Skin epidermis (tissue), 12 donors: Measurements from ENCODE around the gene CAMK2N2.

Experiments used
- H3K27ac ChIP-seq, 21 experiments: fragments of 200-600 bp; sonication (generic) in 11 of 21; one replicate each; pipeline ENCODE4 v1.5.0; 2020; ENCODE audit warnings: mild to moderate bottlenecking in 3 of 21, inconsistent platforms in 2 of 21, moderate library complexity in 2 of 21
- H3K4me3 ChIP-seq, 7 experiments: fragments of 200-600 bp; sonication (generic) in 2 of 7; one replicate each; pipeline ENCODE4 v1.5.0; 2020; ENCODE audit warnings: inconsistent platforms in 2 of 7, mild to moderate bottlenecking in 2 of 7, moderate library complexity in 1 of 7

Gene CAMK2N2

DNA sequence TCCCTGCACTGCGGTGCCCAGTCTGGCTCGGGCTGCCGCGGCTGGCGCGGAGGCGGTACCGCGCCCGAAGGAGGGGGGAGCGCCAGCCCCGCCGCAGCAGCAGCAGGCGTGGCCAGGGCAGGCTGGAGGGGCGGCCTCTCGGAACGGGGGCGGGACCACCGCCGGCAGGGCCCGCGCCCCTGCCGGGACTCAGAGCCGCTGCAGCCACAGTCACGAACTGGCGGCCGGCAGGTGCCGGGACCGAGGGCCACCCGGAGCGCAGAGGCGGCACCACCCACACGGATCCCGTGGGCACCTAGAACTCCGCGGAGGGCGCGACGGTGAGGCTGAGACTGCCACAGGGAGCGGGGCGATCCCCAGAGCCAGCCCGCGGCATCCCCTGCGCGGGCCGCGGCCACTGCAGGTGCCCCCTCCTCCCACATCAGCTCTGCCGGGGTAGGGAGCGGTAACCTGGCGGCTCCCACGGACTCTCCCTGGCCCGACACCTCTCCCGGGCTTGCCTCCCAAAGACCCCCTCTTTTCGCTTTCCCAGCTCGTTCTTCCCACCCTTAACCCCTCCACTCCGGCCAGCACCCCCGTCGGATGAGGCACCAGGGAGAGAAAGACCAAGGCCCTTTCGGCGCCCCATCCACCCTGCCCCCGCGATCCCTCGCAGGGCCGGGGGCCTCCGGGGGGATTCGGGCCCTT, 31.8 kb downstream of the CAMK2N2 start, which contains the start of gene VWA5B2:
VWA5B2 (plus strand) TSS at position 192 of the 687 bp plus-strand sequence. CDS start 944 bp downstream, outside the sequence.
- no peak within 1 kb of the TSS for H3K27ac ChIP-seq
- peak within 1 kb of the TSS; percentile 19 to 44 (median 31) for H3K4me3 ChIP-seq

DNA sequence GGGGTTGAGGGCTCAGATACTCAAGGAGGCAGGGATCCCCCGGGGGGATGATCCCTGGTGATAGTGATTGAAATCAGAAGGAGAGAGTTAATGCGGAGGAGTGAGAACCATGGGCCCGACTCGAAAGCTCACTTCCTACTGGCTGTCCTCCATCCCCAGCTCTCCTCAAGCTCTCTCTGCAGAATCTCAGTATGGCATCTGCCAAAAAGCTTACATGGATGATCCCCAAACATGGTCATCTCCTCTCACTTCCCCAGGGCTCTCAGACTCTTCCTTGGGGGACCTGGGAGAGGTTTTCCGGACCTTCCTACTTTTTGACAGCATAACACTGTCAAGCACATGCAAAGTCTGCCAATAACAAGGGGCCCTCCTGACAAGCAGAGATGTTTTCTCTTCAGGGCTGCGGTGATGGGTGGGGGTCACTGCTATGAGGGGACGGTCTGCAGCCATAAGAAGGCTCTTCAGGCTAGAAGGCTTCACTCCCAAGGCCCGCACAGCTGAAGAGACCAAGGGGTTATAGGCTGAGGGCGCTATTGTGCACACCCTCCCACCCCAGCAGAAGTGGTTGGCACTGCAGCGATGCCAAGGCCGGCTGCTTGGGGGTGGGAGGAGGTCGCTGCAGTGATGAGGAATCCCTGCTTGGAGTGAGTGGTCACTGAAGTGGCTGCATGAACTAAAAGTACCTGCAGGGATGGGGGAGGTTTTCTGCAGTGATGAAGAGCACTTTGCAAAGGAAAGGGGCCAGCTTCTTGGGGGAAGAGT, 32.8 kb downstream of the CAMK2N2 start:
- Histone ChIP-seq H3K27ac (no peak overlapping the region), H3K4me3 (no peak overlapping the region)

DNA sequence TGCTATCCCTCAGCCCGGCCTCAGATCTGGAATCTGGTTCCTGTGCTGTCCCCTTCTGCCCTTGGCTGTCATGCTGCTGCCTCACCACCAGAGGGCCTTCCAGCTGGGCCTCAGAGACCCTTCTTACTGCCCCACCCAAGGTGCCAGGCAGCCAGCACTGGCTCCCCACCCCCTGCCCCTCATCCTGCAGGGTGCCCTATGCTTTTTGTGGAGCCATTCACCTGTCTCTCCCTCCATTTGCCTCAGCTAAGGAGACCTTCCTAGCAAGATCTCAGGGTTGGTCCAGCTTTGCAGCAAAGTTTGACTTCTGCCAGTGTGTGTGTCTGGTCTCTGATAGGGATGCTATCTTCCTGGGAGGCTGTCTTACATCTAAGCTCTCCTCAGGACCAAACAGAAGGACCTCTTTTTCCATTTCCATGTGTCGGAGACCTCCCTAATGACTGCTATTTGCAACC, 33.8 kb downstream of the CAMK2N2 start:
- Histone ChIP-seq H3K4me3 (no peak overlapping the region), H3K27ac (no peak overlapping the region)

GRCh38 chr3:184223946-184224345, 37.4 kb downstream of the CAMK2N2 start:
- H3K4me3 ChIP-seq: no peak overlapping the region
- H3K27ac ChIP-seq: no peak overlapping the region

DNA sequence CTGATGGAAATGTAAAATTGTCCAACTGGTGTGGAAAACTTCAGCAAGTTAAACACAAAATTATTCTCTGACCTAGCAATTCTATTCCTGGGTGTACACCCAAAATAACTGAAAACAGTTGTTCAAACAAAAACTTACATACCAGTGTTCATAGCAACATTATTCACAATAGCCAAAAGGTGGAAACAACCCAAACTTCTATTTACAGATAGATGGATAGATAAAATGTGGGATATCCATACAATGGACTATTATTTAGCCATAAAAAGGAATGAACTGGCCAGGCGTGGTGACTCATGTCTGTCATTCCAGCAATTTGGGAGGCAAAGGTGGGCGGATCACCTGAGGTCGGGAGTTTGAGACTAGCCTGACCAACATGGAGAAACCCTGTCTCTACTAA, 38.8 kb downstream of the CAMK2N2 start:
- Histone ChIP-seq H3K27ac (no peak overlapping the region), H3K4me3 (no peak overlapping the region)

DNA sequence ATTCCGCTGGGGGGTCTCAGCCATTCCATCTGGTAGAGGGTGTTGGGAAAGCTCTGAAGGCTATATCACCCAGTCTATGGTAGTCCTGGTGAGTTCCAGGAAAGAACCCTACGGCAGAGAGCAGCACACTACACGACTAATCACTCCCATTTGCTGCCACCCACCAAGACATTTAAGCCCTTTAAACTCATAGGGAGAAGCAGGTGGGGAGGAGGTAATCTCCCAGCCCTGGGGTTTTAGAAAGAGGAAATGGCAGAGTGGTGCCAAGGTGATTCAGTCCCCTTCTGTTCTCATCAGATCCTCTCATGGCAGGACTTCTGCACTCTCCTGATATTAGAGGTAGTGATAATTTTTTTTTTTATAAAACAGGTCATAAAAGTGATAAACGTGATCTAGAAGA, 42.5 kb downstream of the CAMK2N2 start:
- H3K27ac ChIP-seq: no peak overlapping the region
- H3K4me3 ChIP-seq: no peak overlapping the region

- no peak overlapping the region for H3K27ac ChIP-seq
- H3K4me3 ChIP-seq: no peak overlapping the region
Observed at GRCh38 chr3:184211718-184212117, 49.6 kb downstream of the CAMK2N2 start.

DNA sequence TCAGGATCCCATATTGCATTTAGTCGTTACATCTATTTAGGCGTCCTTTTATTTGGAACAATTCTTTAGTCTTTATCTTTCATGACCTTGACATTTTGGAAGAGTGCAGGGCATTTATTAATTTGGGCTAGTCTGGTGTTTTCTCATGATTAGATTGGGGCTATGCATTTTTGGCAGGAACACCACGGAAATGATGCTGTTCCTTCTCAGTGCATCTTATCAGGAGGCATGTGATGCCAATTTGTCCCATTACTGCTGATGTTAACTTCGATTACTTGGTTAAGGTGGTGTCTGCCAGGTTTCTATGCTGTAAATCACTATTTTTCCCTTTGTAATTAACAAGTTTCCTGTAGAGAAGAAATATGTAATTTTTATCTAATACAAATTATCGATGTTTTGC, 50.1 kb downstream of the CAMK2N2 start:
- Histone ChIP-seq H3K4me3 (no peak overlapping the region), H3K27ac (no peak overlapping the region)
